ENCODE data around the gene ADAMTS8. TPM values are rescaled to one million over a fixed set of nuclear protein-coding genes. Genes with fewer than 3 reads are reported as not detected.

The ADAMTS8 gene
- total RNA-seq, 2 experiments from 2014 or later: not detected

DNA sequence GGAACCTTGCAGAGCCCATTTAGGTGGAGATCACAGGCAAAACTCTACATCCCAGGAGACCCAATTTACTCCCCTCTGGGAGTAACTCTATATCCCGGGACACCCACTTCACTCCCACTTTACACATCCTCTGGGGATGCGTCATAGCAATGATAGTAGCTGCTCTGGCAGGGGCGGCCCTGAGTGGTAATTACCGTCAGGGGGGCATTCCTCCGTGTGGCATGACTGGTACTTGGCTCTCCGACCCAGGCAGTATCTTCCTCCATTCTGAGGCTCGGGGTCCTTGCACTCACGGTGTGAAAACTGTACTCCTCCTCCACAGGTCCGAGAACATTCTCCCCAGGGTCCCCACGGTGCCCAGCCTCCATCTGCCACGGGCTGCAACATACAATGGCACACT is 17.2 kb downstream of the ADAMTS8 start:
- no peaks in the 10 kb centered on the region for H3K4me1 Mint-ChIP-seq (ENCODE audit: low read depth)
- H3K4me3 Mint-ChIP-seq: no peak overlapping the region
- intact Hi-C loops (cut with micrococcal nuclease): no loop called here
- no peaks in the 10 kb centered on the region for H3K36me3 Mint-ChIP-seq (ENCODE audit: low read depth)
- POLR2A ChIA-PET: no interaction called here
- ATAC-seq (no peak), DNase-seq (no peak)
- no peak overlapping the region for H3K27ac Mint-ChIP-seq
- TF ChIP-seq, protein P1, sequence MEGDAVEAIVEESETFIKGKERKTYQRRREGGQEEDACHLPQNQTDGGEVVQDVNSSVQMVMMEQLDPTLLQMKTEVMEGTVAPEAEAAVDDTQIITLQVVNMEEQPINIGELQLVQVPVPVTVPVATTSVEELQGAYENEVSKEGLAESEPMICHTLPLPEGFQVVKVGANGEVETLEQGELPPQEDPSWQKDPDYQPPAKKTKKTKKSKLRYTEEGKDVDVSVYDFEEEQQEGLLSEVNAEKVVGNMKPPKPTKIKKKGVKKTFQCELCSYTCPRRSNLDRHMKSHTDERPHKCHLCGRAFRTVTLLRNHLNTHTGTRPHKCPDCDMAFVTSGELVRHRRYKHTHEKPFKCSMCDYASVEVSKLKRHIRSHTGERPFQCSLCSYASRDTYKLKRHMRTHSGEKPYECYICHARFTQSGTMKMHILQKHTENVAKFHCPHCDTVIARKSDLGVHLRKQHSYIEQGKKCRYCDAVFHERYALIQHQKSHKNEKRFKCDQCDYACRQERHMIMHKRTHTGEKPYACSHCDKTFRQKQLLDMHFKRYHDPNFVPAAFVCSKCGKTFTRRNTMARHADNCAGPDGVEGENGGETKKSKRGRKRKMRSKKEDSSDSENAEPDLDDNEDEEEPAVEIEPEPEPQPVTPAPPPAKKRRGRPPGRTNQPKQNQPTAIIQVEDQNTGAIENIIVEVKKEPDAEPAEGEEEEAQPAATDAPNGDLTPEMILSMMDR (IDR thresholded peaks at IDR 0.05): no peak
- H3K27me3 Mint-ChIP-seq: no peaks in the 10 kb centered on the region
- CTCF ChIA-PET: no interaction called here
- H3K9me3 Mint-ChIP-seq: no peaks in the 10 kb centered on the region

DNA sequence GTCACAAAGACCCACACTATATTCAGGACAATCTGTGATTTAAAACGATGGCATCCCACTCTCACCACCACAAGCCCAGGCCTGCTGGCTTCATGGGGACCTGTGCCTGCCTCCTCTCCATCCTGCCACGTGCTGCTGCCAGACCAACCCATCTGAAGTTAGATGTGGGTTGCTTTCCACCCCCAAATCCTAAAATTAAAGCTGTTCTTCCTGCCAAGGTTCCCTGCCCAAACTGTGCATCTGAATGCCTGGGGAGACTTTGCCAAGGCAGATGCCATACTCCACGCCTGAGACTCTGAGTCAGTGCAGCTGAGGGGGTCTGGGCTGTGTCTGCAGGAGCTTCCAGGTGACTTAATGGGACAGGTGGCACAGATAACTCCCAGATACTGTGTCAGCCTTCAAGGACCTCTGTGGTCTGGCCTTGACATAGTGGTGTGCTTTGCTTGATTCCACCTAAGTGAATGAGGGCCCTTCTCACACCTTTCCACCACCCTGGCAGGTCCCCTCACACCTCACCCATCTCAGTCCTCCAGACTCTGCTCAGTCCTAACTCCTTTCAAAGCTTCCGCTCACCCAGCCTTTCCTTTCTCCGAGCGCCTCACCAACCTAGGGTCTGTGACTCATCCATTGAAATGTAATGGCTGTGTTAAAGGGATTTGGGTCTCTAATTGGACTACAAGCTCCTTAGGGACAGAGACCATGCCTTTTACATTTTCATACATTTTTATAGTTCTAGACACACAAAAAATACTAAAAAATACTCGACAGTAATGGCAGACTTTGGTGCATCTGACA is 18.6 kb downstream of the ADAMTS8 start:
- Mint-ChIP-seq H3K9me3 (no peaks in the 10 kb centered on the region), H3K36me3 (ENCODE audit: low read depth) (no peaks in the 10 kb centered on the region), H3K27me3 (no peaks in the 10 kb centered on the region), H3K4me3 (no peak overlapping the region), H3K4me1 (ENCODE audit: low read depth) (no peaks in the 10 kb centered on the region), H3K27ac (no peak overlapping the region)
- ATAC-seq (no peak), DNase-seq (no peak)
- TF ChIP-seq, protein P1 (IDR thresholded peaks at IDR 0.05): no peak
- intact Hi-C loops (cut with micrococcal nuclease): no loop called here
- ChIA-PET CTCF (interaction anchor here (0.9 kb wide), 1 partner anchor 452 kb away, joined by 4 read pairs; no protein-coding TSS in a partner anchor), POLR2A (no interaction called here)

DNA sequence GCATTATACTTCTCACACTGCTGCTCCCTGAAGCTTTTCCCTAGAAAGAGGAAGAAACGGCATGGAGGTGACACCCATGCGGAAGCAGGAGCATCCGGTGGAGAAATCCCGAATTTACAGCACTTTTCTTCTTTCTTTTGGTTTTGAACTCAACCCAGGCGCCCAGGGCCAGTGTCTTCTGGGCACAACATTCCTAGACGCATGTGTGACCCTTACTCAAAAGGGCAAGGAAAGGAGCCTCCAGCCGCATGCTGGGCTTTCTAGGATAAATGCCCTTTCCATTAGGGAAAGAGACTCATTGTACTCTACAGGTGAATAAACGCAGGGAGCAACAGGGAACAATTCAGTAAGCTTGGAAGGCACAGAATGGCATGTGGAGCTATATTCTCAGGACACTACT is 19.5 kb downstream of the ADAMTS8 start:
- no peak for DNase-seq
- intact Hi-C loops (cut with micrococcal nuclease): no loop called here
- no peak overlapping the region for H3K27ac Mint-ChIP-seq

DNA sequence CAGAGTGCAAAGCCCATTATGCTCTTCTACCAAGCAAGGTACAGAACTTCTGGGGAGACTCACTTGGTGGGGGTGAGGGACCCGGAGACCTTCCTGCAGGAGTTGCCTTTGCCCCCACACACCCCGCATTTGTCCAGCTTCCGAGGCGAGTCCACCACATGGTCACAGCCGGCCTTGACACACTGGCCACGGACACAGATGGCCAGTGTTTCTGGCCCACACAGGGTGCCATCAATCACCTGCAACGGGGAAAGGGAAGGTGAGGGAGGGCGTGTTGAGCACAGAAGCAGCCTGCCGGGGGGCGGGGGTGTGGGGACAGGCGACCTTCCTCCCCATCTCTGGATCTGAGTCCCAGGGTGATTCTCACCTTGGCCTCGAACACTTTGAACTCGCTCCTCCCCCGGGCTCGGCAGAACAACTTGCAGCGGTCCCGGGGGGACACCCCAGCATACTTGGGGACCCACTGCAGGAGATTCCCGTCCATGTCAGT is 20.0 kb downstream of the ADAMTS8 start:
- no peak overlapping the region for H3K4me3 Mint-ChIP-seq
- TF ChIP-seq, protein P1 (IDR thresholded peaks at IDR 0.05): no peak
- H3K27me3 Mint-ChIP-seq: no peaks in the 10 kb centered on the region
- ChIA-PET POLR2A (no interaction called here), CTCF (interaction anchor here (1.2 kb wide), 1 partner anchor 22 kb away, joined by 4 read pairs; no protein-coding TSS in a partner anchor)
- no peaks in the 10 kb centered on the region for H3K4me1 Mint-ChIP-seq (ENCODE audit: low read depth)
- H3K27ac Mint-ChIP-seq: no peak overlapping the region
- DNase-seq (no peak), ATAC-seq (no peak)
- no peaks in the 10 kb centered on the region for H3K36me3 Mint-ChIP-seq (ENCODE audit: low read depth)
- H3K9me3 Mint-ChIP-seq: no peaks in the 10 kb centered on the region
- intact Hi-C loops (cut with micrococcal nuclease): no loop called here

More for the DNA sequence above, 19.5 kb downstream of the ADAMTS8 start:
- H3K9me3 Mint-ChIP-seq: no peaks in the 10 kb centered on the region
- TF ChIP-seq, protein P1 (IDR thresholded peaks at IDR 0.05): no peak
- no peak for ATAC-seq
- no peaks in the 10 kb centered on the region for H3K4me1 Mint-ChIP-seq (ENCODE audit: low read depth)
- ChIA-PET POLR2A (no interaction called here), CTCF (no interaction called here)
- H3K36me3 Mint-ChIP-seq (ENCODE audit: low read depth): no peaks in the 10 kb centered on the region
- H3K4me3 Mint-ChIP-seq: no peak overlapping the region
- no peaks in the 10 kb centered on the region for H3K27me3 Mint-ChIP-seq

DNA sequence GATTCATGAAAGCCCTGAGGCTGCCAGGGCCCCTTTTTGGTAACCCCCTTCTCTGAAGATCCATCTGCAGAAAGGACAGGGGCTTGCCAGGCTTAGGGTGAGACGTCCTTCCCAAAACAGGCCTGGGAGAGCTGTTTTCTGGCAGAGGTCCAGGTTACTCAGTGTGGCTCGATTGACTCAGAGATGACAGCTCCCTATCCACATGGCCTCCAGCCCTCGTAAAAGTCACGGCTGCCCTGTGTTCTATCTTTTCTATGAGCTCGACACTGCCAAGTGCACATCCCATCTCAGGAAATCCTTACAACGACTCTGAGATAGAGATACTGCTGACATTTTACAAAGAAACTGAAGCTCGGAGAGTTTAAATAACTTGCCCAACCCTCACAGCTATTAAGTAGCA is 20.4 kb downstream of the ADAMTS8 start:
- Mint-ChIP-seq H3K4me1 (ENCODE audit: low read depth) (no peaks in the 10 kb centered on the region), H3K27ac (no peak overlapping the region), H3K27me3 (no peaks in the 10 kb centered on the region), H3K36me3 (ENCODE audit: low read depth) (no peaks in the 10 kb centered on the region), H3K4me3 (no peak overlapping the region), H3K9me3 (no peaks in the 10 kb centered on the region)
- TF ChIP-seq, protein P1 (IDR thresholded peaks at IDR 0.05): no peak
- no peak for ATAC-seq
- ChIA-PET CTCF (interaction anchor here (1.2 kb wide), 1 partner anchor 22 kb away, joined by 4 read pairs; no protein-coding TSS in a partner anchor), POLR2A (no interaction called here)
- no peak for DNase-seq
- intact Hi-C loops (cut with micrococcal nuclease): no loop called here

Measured in activated CD8-positive, alpha-beta T cell treated with anti-CD3 and anti-CD28 coated beads for 36 hours (primary cell).